ENCODE measurements around the gene GGA3.

Gene GGA3

DNA sequence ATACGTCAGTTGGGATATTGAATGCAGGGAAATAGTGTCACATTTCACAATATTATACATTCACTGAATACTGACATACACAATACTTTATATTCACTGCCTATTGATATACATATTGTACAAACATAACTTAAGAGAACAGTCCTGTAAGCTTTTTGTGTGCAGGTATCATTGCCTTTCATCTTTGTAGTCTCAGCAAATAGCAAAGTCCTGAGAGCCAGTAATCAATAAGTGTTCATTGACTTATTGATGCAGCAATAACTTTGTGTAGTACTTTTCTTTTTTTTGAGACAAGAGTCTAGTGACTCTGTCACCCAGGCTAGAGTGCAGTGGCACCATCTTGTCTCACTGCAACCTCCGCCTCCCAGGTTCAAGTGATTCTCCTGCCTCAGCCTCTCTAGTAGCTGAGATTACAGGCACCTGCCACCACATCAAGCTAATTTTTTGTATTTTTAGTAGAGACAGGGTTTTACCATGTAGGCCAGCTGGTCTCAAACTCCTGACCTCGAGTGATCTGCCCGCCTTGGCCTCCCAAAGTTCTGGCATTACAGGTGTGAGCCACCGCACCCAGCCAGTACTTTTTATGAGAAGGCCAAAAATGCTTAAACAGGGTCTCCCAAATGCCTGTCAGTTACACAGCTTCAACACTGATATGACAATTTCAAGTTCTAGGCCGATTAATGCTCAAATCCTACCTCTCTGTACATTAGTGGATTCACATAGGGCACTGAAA is 61.4 kb downstream of the GGA3 start:
- CTCF ChIA-PET: interaction anchor here (0.6 to 9.1 kb wide), 16 partner anchors 12 to 237 kb away, joined by 3 to 116 read pairs (median 4); partner anchors contain the start of genes HID1, MIF4GD and SUMO2
- no peak for DNase-seq (ENCODE audit: extremely low spot score)
- POLR2A ChIA-PET: no interaction called here
- no peak for TF ChIP-seq CTCF (IDR thresholded peaks at IDR 0.05; ENCODE audit: control extremely low read depth, extremely low read depth, low read depth, missing control alignments)

- POLR2A ChIA-PET: no interaction called here
Measured at GRCh38 chr17:75194879-75195278, 66.5 kb downstream of the GGA3 start.

DNA sequence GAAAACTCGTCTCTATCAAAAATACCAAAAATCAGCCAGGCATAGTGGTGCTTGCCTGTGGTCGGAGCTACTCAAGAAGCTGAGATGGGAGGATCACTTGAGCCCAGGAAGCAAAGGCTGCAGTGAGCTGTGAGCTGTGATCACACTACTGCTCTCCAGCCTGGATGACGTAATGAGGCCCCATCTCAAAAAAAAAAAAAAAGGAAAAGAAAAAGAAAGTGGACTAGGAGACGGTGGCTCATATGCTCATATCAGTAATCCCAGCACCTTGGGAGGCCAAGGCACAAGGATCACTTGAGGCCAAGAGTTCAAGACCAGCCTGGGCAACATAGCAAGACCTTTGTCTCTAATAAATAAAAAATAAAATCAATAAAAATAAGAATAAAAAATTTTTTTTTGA is 69.8 kb downstream of the GGA3 start:
- CTCF ChIA-PET: interaction anchor here (1.0 to 11.4 kb wide), 6 partner anchors 9 to 233 kb away, joined by 3 to 113 read pairs (median 4); partner anchors contain the start of gene MIF4GD
- TF ChIP-seq CTCF (IDR thresholded peaks at IDR 0.05; ENCODE audit: control extremely low read depth, extremely low read depth, low read depth, missing control alignments): no peak
- no peak for DNase-seq (ENCODE audit: extremely low spot score)
- POLR2A ChIA-PET: interaction anchor here (0.6 kb wide), 1 partner anchor 134 kb away, joined by 3 read pairs; no protein-coding TSS in a partner anchor

More at GRCh38 chr17:75194879-75195278, 66.5 kb downstream of the GGA3 start:
- CTCF ChIA-PET: no interaction called here
- DNase-seq (ENCODE audit: extremely low spot score): no peak
- TF ChIP-seq CTCF (IDR thresholded peaks at IDR 0.05; ENCODE audit: control extremely low read depth, extremely low read depth, low read depth, missing control alignments): no peak

GRCh38 chr17:75188614-75189013 is 72.8 kb downstream of the GGA3 start:
- CTCF ChIA-PET: interaction anchor here (0.9 to 11.4 kb wide), 8 partner anchors 12 to 268 kb away, joined by 3 to 113 read pairs (median 6); partner anchors contain the start of genes NT5C and TMEM94
- DNase-seq (ENCODE audit: extremely low spot score): no peak
- no peak for TF ChIP-seq CTCF (IDR thresholded peaks at IDR 0.05; ENCODE audit: control extremely low read depth, extremely low read depth, low read depth, missing control alignments)
- POLR2A ChIA-PET: no interaction called here
